Measurements from ENCODE around the gene SEC62. TPM values are rescaled to one million over a fixed set of nuclear protein-coding genes. Genes with fewer than 3 reads are reported as not detected.
A peak's percentile ranks its signal among the peaks of the same experiment; 100 is the strongest.

SEC62 gene
- polyA plus RNA-seq, 1 donor from 2014 or later, result 41.9 TPM

GRCh38 chr3:170038434-170039110, 72.0 kb downstream of the SEC62 start:
- Histone ChIP-seq H3K27ac (ENCODE audit: low read length) (no peak overlapping the region), H3K9me2 (ENCODE audit: insufficient read depth, low read length) (no peaks in the 10 kb centered on the region), H3K79me2 (replicated peaks; ENCODE audit: insufficient read depth, low read length) (no peaks in the 10 kb centered on the region), H3K9me3 (ENCODE audit: low read length) (no peaks in the 10 kb centered on the region), H2AFZ (ENCODE audit: low read depth, low read length) (peak overlapping the region; percentile 33), H3K4me2 (ENCODE audit: low read length) (peak overlapping the region; percentile 35), H3K9ac (ENCODE audit: low read length) (peak overlapping the region; percentile 39), H3K36me3 (ENCODE audit: insufficient read depth, low read length) (no peaks in the 10 kb centered on the region), H3K4me3 (ENCODE audit: low read length) (peak overlapping the region; percentile 72), H4K20me1 (ENCODE audit: insufficient read depth) (no peaks in the 10 kb centered on the region), H3K27me3 (ENCODE audit: insufficient read depth, low read depth, low read length) (peaks cover 38% of the 10 kb centered on the region), H3F3A (ENCODE audit: insufficient read depth, low read length, poor library complexity, severe bottlenecking) (no peaks in the 10 kb centered on the region)
- TF ChIP-seq EP300 (conservative IDR thresholded peaks at IDR 0.05; ENCODE audit: poor library complexity, severe bottlenecking) (no peak), EZH2 (IDR thresholded peaks at IDR 0.05; ENCODE audit: borderline replicate concordance, insufficient read depth, low read length, poor library complexity, severe bottlenecking) (no peak), RAD21 (conservative IDR thresholded peaks at IDR 0.05) (no peak), SMC3 (conservative IDR thresholded peaks at IDR 0.05; ENCODE audit: poor library complexity) (no peak), POLR2AphosphoS5 (IDR thresholded peaks at IDR 0.05) (no peak), MXI1 (conservative IDR thresholded peaks at IDR 0.05; ENCODE audit: poor library complexity, severe bottlenecking) (no peak), TAF1 (IDR thresholded peaks at IDR 0.05; ENCODE audit: low read depth) (no peak)
- TF ChIP-seq, protein P1, sequence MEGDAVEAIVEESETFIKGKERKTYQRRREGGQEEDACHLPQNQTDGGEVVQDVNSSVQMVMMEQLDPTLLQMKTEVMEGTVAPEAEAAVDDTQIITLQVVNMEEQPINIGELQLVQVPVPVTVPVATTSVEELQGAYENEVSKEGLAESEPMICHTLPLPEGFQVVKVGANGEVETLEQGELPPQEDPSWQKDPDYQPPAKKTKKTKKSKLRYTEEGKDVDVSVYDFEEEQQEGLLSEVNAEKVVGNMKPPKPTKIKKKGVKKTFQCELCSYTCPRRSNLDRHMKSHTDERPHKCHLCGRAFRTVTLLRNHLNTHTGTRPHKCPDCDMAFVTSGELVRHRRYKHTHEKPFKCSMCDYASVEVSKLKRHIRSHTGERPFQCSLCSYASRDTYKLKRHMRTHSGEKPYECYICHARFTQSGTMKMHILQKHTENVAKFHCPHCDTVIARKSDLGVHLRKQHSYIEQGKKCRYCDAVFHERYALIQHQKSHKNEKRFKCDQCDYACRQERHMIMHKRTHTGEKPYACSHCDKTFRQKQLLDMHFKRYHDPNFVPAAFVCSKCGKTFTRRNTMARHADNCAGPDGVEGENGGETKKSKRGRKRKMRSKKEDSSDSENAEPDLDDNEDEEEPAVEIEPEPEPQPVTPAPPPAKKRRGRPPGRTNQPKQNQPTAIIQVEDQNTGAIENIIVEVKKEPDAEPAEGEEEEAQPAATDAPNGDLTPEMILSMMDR (IDR thresholded peaks at IDR 0.05; ENCODE audit: poor library complexity, severe bottlenecking), result no peak
- TF ChIP-seq, protein P2, sequence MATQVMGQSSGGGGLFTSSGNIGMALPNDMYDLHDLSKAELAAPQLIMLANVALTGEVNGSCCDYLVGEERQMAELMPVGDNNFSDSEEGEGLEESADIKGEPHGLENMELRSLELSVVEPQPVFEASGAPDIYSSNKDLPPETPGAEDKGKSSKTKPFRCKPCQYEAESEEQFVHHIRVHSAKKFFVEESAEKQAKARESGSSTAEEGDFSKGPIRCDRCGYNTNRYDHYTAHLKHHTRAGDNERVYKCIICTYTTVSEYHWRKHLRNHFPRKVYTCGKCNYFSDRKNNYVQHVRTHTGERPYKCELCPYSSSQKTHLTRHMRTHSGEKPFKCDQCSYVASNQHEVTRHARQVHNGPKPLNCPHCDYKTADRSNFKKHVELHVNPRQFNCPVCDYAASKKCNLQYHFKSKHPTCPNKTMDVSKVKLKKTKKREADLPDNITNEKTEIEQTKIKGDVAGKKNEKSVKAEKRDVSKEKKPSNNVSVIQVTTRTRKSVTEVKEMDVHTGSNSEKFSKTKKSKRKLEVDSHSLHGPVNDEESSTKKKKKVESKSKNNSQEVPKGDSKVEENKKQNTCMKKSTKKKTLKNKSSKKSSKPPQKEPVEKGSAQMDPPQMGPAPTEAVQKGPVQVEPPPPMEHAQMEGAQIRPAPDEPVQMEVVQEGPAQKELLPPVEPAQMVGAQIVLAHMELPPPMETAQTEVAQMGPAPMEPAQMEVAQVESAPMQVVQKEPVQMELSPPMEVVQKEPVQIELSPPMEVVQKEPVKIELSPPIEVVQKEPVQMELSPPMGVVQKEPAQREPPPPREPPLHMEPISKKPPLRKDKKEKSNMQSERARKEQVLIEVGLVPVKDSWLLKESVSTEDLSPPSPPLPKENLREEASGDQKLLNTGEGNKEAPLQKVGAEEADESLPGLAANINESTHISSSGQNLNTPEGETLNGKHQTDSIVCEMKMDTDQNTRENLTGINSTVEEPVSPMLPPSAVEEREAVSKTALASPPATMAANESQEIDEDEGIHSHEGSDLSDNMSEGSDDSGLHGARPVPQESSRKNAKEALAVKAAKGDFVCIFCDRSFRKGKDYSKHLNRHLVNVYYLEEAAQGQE (IDR thresholded peaks at IDR 0.05; ENCODE audit: borderline replicate concordance), result no peak

DNA sequence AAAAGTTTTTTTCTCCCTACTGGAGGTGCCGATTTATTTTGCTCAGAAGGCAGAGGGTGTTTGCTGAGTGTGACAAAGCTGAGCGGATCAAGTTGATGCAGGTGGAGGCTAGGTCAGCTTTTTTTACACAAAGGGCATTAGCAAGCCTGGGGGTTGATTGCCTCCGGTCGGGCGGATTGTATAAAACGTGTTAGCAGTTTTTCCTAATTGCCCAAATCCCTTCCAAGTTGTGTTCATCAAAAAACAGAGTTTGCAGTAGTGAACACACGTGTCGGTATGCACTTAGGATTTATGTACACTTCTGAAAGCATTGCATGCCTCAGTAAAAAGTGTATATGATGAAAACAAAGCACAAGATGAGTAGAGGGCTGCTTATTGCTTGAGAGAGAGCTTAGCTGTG, 73.8 kb downstream of the SEC62 start:
- Histone ChIP-seq H3K27ac (ENCODE audit: low read length) (no peak overlapping the region), H3K9me3 (ENCODE audit: low read length) (no peaks in the 10 kb centered on the region), H3K36me3 (ENCODE audit: insufficient read depth, low read length) (no peaks in the 10 kb centered on the region), H3K9ac (ENCODE audit: low read length) (no peak overlapping the region), H3K4me3 (ENCODE audit: low read length) (no peak overlapping the region), H4K20me1 (ENCODE audit: insufficient read depth) (no peaks in the 10 kb centered on the region), H3K27me3 (ENCODE audit: insufficient read depth, low read depth, low read length) (peaks cover 38% of the 10 kb centered on the region), H3K9me2 (ENCODE audit: insufficient read depth, low read length) (no peaks in the 10 kb centered on the region), H3K79me2 (replicated peaks; ENCODE audit: insufficient read depth, low read length) (no peaks in the 10 kb centered on the region), H3K4me2 (ENCODE audit: low read length) (no peak overlapping the region), H2AFZ (ENCODE audit: low read depth, low read length) (no peak overlapping the region), H3F3A (ENCODE audit: insufficient read depth, low read length, poor library complexity, severe bottlenecking) (no peaks in the 10 kb centered on the region)
- TF ChIP-seq, protein P1 (IDR thresholded peaks at IDR 0.05; ENCODE audit: poor library complexity, severe bottlenecking), result no peak
- TF ChIP-seq MXI1 (conservative IDR thresholded peaks at IDR 0.05; ENCODE audit: poor library complexity, severe bottlenecking) (no peak), EP300 (conservative IDR thresholded peaks at IDR 0.05; ENCODE audit: poor library complexity, severe bottlenecking) (no peak), POLR2AphosphoS5 (IDR thresholded peaks at IDR 0.05) (no peak), SMC3 (conservative IDR thresholded peaks at IDR 0.05; ENCODE audit: poor library complexity) (no peak), EZH2 (IDR thresholded peaks at IDR 0.05; ENCODE audit: borderline replicate concordance, insufficient read depth, low read length, poor library complexity, severe bottlenecking) (no peak), TAF1 (IDR thresholded peaks at IDR 0.05; ENCODE audit: low read depth) (no peak), RAD21 (conservative IDR thresholded peaks at IDR 0.05) (no peak)
- TF ChIP-seq, protein P2 (IDR thresholded peaks at IDR 0.05; ENCODE audit: borderline replicate concordance), result no peak

All from neural cell (in vitro differentiated cells).